Adrenal gland (tissue), 12 donors: ENCODE measurements around the gene KLF4. TPM values are rescaled to one million over a fixed set of nuclear protein-coding genes. Genes with fewer than 3 reads are reported as not detected.
"Not testable (repeated sequence)": the region's sequence is repeated elsewhere in the genome, so short reads cannot be mapped to it uniquely, and the experiment has no call there.

Source experiments
- DNase-seq, 7 donors: peaks; one replicate each; pipeline ENCODE4 v3.0.0-alpha.2; 2019 to 2020
- H3K27ac ChIP-seq, 5 donors: fragments of 200-600 bp; sonication (generic) in 4 of 5; 1 replicate in 3 of 5; 2 replicates in 2 of 5; pipeline versions ENCODE4 v1.5.1 to v1.8.0; 2016 to 2020; ENCODE audit warnings: mild to moderate bottlenecking in 1 of 5
- H3K27me3 ChIP-seq: fragments of 200-600 bp; 2 replicates; pipeline ENCODE4 v1.8.0; 2021
- H3K36me3 ChIP-seq, 2 donors: fragments of 200-600 bp; replicated peaks in 1 of 2; 1 replicate in 1 of 2; 2 replicates in 1 of 2; pipeline versions ENCODE4 v1.5.1 to v1.8.0; 2018 to 2022
- H3K4me1 ChIP-seq, 2 donors: fragments of 200-600 bp; replicated peaks in 1 of 2; 1 replicate in 1 of 2; 2 replicates in 1 of 2; pipeline versions ENCODE4 v1.5.1 to v1.8.0; 2018 to 2021
- H3K4me3 ChIP-seq, 4 donors: fragments of 200-600 bp; sonication (generic) in 3 of 4; one replicate each; pipeline ENCODE4 v1.5.1; 2016 to 2018
- H3K9me3 ChIP-seq, 3 donors: fragments of 200-600 bp; sonication (generic) in 1 of 3; replicated peaks in 1 of 3; 1 replicate in 2 of 3; 2 replicates in 1 of 3; pipeline versions ENCODE4 v1.5.1 to v1.8.0; 2016 to 2021
- POLR2A ChIP-seq, 2 donors: fragments of 450-650 bp; IDR thresholded peaks; one replicate each; pipeline ENCODE4 v1.6.1; 2017; ENCODE audit warnings: antibody characterized with exemption in 2 of 2, mild to moderate bottlenecking in 2 of 2, moderate library complexity in 1 of 2
- WGBS, 4 donors: extraction: QIAGEN DNeasy Blood & Tissue Kit in 2 of 4; methylation state at CpG; one replicate each; pipeline versions ENCODE4 v1.1.5 to v1.1.7; 2013 to 2017; 5-methylcytosine and 5-hydroxymethylcytosine counted together
- intact Hi-C, 2 donors: fragments of 100-400 bp; cut with DNase I; formaldehyde crosslinking; loops; one replicate each; pipeline versions ENCODE4 v1.14.1 to v1.15.0; 2022 to 2023
- polyA plus RNA-seq, 3 donors: library from polyadenylated mRNA; stranded (reverse); fragments of 200-250 nt in 2 of 3; fragments of 350-450 nt in 1 of 3; fragmentation: Illumina TruSeq in 1 of 3; extraction: RNeasy Lipid Tissue Mini Kit (QIAGEN cat#74804) in 1 of 3; gene quantifications; one replicate each; pipeline ENCODE4 v1.2.3, GENCODE V29; 2013 to 2014
- total RNA-seq, 9 donors: library from RNA; depleted of rRNA in 4 of 9; stranded (reverse); fragments of >200 nt in 4 of 9; fragments of 120-200 nt in 1 of 9; fragmentation: NEBNext Ultra II Directional in 1 of 9; extraction: Animal tissue kit (Norgen Biotek cat#: 25700) in 1 of 9; gene quantifications; one replicate each; pipeline versions ENCODE4 v1.1.0 to v1.2.4, GENCODE V29; 2013 to 2023
- TF ChIP-seq, protein P1 (sequence below), 6 experiments: fragments of 450-650 bp in 4 of 6; fragments of 200-600 bp in 2 of 6; sonication (generic) in 1 of 6; IDR thresholded peaks; 1 replicate in 5 of 6; 2 replicates in 1 of 6; pipeline versions ENCODE4 v1.5.1 to v1.8.0; 2016 to 2021; ENCODE audit warnings: antibody characterized with exemption in 6 of 6, mild to moderate bottlenecking in 2 of 6, moderate library complexity in 1 of 6
- donor health status: healthy with polysubstance abuse.
- donor health status: Bipolar disorder and iron deficiency.
- donor health status: DM: yes; HTN: yes; CAD: no.
- donor health status: DM: no; HTN: no; CAD: no.
- donor health status: DM: no; HTN: no; CAD: no.
- donor health status: DM: yes; HTN: yes; CAD: no.

KLF4 gene
- total and polyA plus RNA-seq, 12 donors = 3.3 to 58.3 (median 14.8) TPM

DNA sequence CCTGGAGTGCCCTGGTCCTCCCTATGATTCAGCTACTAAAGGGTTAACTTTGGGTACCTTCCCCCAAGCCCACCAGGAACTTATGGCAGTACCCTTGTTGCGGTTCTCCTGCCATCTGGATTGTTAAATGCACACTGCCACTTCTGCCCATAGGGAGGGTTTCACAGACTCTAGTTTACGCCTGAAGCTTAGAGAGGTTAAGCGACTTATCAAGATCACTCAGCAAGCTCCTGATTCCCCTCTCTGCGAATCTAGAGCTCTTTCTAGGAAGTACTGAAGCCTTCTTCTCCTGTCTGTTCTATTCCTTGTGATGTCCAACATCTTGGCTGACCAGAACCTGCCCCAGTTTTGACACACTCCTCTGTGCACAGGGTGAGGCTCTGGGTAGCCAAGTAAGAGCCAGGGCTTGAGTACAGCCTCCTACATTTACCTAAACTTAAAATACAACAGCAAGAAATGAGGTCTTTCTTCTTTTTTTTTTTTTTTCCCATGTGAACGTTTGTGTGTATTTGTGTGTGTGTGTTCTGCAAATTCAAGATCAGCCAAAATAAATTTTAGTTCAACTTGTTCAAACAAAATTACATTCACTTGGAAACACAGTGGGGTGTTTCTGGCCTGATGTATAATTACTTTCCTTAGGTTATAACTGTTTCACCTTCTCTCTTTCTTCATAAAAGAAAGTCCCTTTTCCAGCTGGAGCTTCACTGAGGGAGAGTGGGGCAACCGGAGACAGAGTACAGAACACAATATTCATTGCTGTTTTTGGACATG lies 28.7 kb upstream of the KLF4 start:
- no peak for DNase-seq
- intact Hi-C loops = no loop called here

DNA sequence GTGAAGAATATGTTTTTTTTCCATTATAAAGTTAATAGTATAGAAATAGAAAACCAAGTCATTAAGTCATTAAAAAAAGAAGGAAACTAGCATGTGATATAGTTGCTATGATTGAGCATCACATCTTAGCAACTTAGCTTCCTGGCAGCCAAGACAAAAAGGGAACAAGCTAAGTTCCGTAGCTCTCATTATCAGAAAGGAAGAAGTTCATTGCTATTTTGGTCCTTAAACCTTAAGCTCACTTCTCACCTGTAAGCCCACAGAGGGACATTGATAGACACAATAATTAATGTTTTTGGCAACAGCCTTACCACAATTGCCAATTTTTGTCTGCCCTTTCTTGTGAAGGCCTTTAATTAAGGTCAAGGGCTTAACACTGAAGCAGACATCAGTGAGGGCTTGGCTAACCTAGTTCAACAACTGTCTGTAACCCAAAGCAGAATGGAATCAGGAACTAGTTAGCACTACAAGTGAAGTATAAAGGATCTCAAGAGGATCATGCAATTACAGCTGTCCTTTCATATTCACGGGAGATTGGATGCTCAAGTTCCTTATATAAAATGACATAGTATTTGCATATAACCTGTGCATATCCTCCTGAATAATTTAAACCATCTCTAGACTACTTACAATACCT lies 24.0 kb upstream of the KLF4 start:
- Histone ChIP-seq H3K4me3 (no peak overlapping the region), H3K4me1 (no peaks in the 10 kb centered on the region), H3K27ac (no peak overlapping the region), H3K36me3 (no peaks in the 10 kb centered on the region), H3K27me3 (no peaks in the 10 kb centered on the region), H3K9me3 (no peaks in the 10 kb centered on the region)
- no peak for DNase-seq
- WGBS, 4 donors = 51 to 69% (median 68%) methylated on average over 2 of the region's 2 CpGs
- TF ChIP-seq, protein P1, sequence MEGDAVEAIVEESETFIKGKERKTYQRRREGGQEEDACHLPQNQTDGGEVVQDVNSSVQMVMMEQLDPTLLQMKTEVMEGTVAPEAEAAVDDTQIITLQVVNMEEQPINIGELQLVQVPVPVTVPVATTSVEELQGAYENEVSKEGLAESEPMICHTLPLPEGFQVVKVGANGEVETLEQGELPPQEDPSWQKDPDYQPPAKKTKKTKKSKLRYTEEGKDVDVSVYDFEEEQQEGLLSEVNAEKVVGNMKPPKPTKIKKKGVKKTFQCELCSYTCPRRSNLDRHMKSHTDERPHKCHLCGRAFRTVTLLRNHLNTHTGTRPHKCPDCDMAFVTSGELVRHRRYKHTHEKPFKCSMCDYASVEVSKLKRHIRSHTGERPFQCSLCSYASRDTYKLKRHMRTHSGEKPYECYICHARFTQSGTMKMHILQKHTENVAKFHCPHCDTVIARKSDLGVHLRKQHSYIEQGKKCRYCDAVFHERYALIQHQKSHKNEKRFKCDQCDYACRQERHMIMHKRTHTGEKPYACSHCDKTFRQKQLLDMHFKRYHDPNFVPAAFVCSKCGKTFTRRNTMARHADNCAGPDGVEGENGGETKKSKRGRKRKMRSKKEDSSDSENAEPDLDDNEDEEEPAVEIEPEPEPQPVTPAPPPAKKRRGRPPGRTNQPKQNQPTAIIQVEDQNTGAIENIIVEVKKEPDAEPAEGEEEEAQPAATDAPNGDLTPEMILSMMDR (IDR thresholded peaks at IDR 0.05) = no peak
- TF ChIP-seq POLR2A (IDR thresholded peaks at IDR 0.05) = no peak
- intact Hi-C loops = no loop called here

More for the DNA sequence above, 28.7 kb upstream of the KLF4 start:
- H3K9me3 ChIP-seq = no peaks in the 10 kb centered on the region
- H3K36me3 ChIP-seq = no peaks in the 10 kb centered on the region
- WGBS, 4 donors = 51 to 65% (median 62%) methylated on average over 6 of the region's 6 CpGs
- TF ChIP-seq POLR2A (IDR thresholded peaks at IDR 0.05) = no peak
- TF ChIP-seq, protein P1 (IDR thresholded peaks at IDR 0.05) = no peak
- no peaks in the 10 kb centered on the region for H3K4me1 ChIP-seq
- H3K27ac ChIP-seq = no peak overlapping the region
- H3K27me3 ChIP-seq = no peaks in the 10 kb centered on the region
- H3K4me3 ChIP-seq = no peak overlapping the region

DNA sequence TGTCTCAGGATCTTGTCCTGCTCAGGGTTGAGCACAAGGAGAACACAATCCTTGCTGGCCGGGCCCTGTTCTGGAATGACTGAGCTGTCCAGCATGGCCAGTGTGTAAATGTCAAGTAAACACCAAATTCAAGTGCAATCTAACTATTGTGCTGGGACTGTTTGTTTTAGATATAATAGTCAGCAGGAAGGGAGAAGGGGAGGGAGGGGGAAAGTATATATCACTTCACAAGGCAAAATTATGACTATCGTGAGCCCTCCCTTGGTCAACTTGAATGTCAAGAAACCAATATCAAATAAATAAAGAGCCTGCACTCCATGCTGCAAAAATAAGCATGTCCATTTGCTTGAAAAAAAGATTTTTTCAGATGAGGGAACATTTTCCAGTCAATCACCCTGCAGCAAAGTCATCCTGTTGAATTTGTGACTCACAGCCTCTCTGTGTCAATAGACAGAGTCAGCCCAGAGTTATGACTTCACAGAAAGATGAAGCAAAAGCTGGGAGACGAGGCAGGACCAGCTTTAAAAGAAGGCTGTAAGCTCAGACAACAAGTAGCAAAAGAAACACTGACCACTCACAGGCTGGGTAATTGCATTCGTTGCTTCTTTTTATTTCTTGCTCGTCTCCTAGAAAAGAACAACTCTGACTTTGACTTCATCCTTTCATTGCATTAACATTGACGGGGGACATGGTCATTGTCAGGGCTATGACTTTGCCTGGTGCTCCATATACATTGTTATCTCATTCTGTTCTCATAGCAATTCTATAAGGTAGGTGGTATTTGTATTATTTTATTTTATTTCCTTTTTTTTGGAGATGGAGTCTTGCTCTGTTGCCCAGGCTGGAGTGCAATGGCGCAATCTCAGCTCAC lies 15.3 kb upstream of the KLF4 start:
- intact Hi-C loops = no loop called here
- peak overlapping the region in 1 of 5 donors; percentile 33 for H3K27ac ChIP-seq
- DNase-seq = peak in 4 of 7 donors; percentile 28 to 42 (median 34)
- H3K27me3 ChIP-seq = no peaks in the 10 kb centered on the region
- no peaks in the 10 kb centered on the region for H3K9me3 ChIP-seq
- H3K4me3 ChIP-seq = no peak overlapping the region
- no peaks in the 10 kb centered on the region for H3K36me3 ChIP-seq
- WGBS, 4 donors = 59 to 64% (median 63%) methylated on average over 7 of the region's 7 CpGs
- H3K4me1 ChIP-seq = no peaks in the 10 kb centered on the region
- TF ChIP-seq, protein P1 (IDR thresholded peaks at IDR 0.05) = no peak
- no peak for TF ChIP-seq POLR2A (IDR thresholded peaks at IDR 0.05)

DNA sequence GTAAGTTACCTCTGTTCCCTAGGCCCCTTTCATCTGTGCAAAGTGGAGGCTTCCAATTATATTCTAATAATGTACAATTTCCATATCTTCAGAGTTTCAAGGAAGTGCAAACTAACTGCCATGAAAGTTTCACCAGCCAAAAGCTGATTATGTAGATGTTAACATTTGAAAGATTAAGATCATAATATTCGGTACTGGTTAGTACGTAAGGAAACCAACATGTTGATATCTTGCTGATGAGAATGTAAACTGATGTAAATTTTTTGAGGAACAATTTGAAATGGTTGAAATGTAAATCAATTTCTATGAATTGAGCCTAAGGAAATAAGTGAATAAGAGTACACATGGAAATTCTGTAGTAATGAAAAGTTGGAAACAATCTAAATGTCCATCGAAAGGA lies 12.9 kb upstream of the KLF4 start:
- DNase-seq = no peak
- H3K9me3 ChIP-seq = no peaks in the 10 kb centered on the region
- no peaks in the 10 kb centered on the region for H3K27me3 ChIP-seq
- TF ChIP-seq, protein P1 (IDR thresholded peaks at IDR 0.05) = no peak
- no peak for TF ChIP-seq POLR2A (IDR thresholded peaks at IDR 0.05)
- no peak overlapping the region for H3K4me3 ChIP-seq
- intact Hi-C loops = no loop called here
- no peaks in the 10 kb centered on the region for H3K4me1 ChIP-seq
- H3K36me3 ChIP-seq = no peaks in the 10 kb centered on the region
- WGBS, 4 donors = 90 to 97% (median 91%) methylated on average over 3 of the region's 3 CpGs
- no peak overlapping the region for H3K27ac ChIP-seq

DNA sequence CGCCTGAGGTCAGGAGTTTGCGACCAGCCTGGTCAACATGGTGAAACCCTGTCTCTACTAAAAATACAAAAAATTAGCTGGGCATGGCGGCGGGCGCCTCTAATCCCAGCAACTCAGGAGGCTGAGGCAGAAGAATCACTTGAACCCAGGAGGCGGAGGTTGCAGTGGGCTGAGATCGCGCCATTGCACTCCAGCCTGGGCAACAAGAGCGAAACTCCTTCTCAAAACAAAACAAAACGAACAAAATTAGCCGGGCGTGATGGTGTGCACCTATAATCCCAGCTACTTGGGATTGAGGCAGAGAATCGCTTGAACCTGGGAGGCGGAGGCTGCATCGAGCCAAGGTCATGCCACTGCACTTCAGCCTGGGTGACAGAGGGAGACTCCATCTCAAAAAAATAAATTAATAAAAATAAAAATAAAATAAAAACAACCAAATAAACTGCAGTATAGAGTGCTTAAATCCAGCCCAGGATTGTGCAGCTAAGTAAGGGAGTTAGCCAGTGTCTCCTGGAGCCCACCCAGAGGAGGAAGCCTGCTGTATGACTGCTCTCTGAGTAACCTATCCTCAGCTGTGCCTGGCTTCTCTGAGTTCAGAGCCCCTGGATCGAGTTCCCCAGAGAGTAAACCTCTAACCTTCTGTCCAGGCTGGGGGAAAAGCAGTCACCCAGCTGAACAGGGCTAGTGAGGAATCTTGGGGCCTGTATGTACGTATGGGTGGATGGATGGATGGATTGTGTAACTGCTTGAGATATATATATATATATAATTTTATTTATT lies 11.0 kb upstream of the KLF4 start:
- H3K27ac ChIP-seq, H3K9me3 ChIP-seq, intact Hi-C loops, H3K36me3 ChIP-seq, H3K4me1 ChIP-seq, DNase-seq, H3K27me3 ChIP-seq, H3K4me3 ChIP-seq: not testable (repeated sequence)
- WGBS, 4 donors = 89 to 94% (median 91%) methylated on average over 17 of the region's 17 CpGs
